OCI-LY1 (cell line): ENCODE data around the gene FAM3D.

ENCODE experiments used
- CTCF ChIP-seq: fragments of 200-600 bp; sonication (generic), shearing (Covaris generic); IDR thresholded peaks from 2 replicates; pipeline ENCODE4 v1.5.1; 2017; ENCODE audit warnings: mild to moderate bottlenecking, antibody characterized with exemption, low read length, moderate library complexity, mixed read lengths
- EZH2 ChIP-seq: fragments of 200-600 bp; sonication (generic), shearing (Covaris generic); IDR thresholded peaks from 2 replicates; pipeline ENCODE4 v1.8.0; 2017; ENCODE audit warnings: borderline replicate concordance, mixed run types, mild to moderate bottlenecking, antibody characterized with exemption, low read length, moderate library complexity, mixed read lengths

- TF ChIP-seq CTCF: no peak
- TF ChIP-seq EZH2: no peak
Measured at GRCh38 chr3:58667704-58668103, 1.1 kb upstream of the FAM3D start.
